ENCODE data around the gene PUDP.

The PUDP gene

DNA sequence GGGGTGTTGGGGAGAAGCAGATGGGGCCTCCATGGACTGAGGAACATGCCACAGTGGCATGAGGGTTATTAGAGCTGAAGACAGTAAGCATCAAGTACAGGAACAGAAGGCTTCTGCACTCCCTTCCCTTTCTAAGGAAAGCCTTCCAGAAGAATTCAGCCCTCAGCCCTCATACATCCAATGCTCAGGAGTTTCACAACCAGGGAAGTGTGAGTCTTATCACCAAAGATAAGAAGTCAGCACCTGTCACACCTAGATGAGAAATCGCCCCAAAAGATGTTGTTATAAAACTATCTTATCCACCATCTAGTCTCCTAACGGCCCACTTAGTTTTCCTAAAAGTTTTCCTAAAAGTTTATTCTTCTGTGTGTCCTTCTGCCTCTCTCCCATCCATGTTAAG lies 78.4 kb downstream of the PUDP start:
- DNase-seq = no peak
- TF ChIP-seq, protein P1, sequence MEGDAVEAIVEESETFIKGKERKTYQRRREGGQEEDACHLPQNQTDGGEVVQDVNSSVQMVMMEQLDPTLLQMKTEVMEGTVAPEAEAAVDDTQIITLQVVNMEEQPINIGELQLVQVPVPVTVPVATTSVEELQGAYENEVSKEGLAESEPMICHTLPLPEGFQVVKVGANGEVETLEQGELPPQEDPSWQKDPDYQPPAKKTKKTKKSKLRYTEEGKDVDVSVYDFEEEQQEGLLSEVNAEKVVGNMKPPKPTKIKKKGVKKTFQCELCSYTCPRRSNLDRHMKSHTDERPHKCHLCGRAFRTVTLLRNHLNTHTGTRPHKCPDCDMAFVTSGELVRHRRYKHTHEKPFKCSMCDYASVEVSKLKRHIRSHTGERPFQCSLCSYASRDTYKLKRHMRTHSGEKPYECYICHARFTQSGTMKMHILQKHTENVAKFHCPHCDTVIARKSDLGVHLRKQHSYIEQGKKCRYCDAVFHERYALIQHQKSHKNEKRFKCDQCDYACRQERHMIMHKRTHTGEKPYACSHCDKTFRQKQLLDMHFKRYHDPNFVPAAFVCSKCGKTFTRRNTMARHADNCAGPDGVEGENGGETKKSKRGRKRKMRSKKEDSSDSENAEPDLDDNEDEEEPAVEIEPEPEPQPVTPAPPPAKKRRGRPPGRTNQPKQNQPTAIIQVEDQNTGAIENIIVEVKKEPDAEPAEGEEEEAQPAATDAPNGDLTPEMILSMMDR (IDR thresholded peaks at IDR 0.05; ENCODE audit: low read depth, low read length) = no peak
- Histone ChIP-seq H3K4me1 (no peaks in the 10 kb centered on the region), H3K4me3 (ENCODE audit: low read depth, low read length) (no peak overlapping the region), H3K27me3 (no peaks in the 10 kb centered on the region), H3K9me3 (no peaks in the 10 kb centered on the region), H3K36me3 (no peaks in the 10 kb centered on the region)

DNA sequence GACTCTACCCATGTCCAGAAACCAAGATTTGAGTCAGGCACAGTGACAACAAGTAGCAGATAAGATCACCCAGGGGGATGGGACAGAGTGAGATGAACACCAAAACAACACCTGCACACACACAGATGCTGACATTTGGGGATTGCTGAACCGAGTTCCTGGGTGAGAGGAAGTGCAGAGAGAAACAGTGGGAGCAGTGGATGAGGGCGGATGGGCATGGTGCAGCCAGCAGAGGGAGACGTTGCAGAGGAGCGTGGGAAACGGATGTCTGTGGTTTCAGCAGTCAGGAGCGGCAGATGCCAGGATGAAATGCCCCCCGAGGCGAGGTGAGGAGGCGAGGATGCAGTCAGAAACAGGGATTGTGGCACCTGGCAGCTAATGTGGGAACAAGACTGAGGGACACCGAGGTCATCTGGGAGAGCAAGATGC lies 79.0 kb downstream of the PUDP start:
- TF ChIP-seq, protein P1 (IDR thresholded peaks at IDR 0.05; ENCODE audit: low read depth, low read length) = peak; percentile 64
- H3K4me1 ChIP-seq = no peaks in the 10 kb centered on the region
- peak; percentile 68 for DNase-seq
- H3K36me3 ChIP-seq = no peaks in the 10 kb centered on the region
- H3K27me3 ChIP-seq = no peaks in the 10 kb centered on the region
- H3K9me3 ChIP-seq = no peaks in the 10 kb centered on the region
- no peak overlapping the region for H3K4me3 ChIP-seq (ENCODE audit: low read depth, low read length)

DNA sequence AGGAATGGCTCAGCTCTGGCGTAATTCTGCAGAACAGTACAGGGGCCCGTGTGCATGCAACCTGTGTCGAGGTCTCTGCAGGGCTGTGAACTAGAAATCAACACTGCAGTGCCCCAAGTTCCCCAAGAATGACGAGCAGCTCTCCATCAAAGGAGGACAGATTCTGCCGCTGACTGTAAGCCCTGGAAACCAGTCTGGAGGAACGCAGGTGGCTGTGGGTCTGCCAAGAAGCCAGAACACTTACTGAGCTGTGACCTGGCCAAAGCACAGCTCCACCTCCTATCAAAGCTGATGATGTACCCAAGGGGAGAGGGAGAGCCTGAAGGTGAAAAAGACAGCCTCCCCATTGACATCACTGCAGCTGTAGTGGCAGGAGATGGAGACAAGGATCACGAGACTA lies 80.7 kb downstream of the PUDP start:
- TF ChIP-seq, protein P1 (IDR thresholded peaks at IDR 0.05; ENCODE audit: low read depth, low read length) = no peak
- Histone ChIP-seq H3K36me3 (no peaks in the 10 kb centered on the region), H3K4me1 (no peaks in the 10 kb centered on the region), H3K27me3 (no peaks in the 10 kb centered on the region), H3K4me3 (ENCODE audit: low read depth, low read length) (no peak overlapping the region), H3K9me3 (no peaks in the 10 kb centered on the region)
- DNase-seq = no peak

DNA sequence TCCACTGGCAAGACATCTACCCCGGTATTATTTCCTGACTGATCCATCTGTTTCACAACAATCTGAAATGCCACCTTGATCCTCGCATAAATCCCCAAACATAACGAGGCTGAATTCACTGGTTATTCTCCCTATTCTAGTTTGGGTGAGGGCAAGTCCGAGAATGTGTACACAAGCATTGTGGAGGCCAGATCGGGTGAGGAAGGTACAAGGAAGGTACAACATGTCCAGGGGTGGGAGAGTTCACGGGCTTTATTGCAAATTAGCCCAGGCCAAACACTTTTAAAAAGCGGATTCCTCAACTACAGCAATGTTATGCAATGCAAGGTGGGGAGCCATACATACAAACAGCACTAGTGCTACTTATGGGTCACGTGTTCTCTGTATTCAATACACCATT lies 82.5 kb downstream of the PUDP start:
- no peak for DNase-seq
- Histone ChIP-seq H3K27me3 (no peaks in the 10 kb centered on the region), H3K36me3 (no peaks in the 10 kb centered on the region), H3K4me1 (no peaks in the 10 kb centered on the region), H3K9me3 (no peaks in the 10 kb centered on the region), H3K4me3 (ENCODE audit: low read depth, low read length) (no peak overlapping the region)
- TF ChIP-seq, protein P1 (IDR thresholded peaks at IDR 0.05; ENCODE audit: low read depth, low read length) = no peak

DNA sequence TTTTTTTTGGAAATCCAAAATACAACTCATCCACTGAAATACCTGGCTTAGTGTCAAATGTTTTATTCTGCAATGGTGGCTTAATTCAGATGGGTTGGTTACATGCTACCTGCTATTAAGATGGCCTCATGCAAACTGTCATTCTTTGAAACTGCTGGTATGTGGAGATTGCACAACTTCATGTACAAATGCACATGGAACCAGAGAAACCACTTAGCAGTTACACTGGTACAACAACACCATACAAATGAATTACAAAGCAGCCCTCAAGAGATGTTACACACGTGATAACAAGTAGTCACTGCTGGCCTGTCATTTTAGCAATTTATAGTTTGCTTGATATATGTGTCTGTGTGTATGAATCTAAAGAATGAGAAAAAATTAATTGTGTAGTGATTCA lies 85.0 kb downstream of the PUDP start:
- H3K4me1 ChIP-seq = no peaks in the 10 kb centered on the region
- no peaks in the 10 kb centered on the region for H3K27me3 ChIP-seq
- H3K4me3 ChIP-seq (ENCODE audit: low read depth, low read length) = no peak overlapping the region
- TF ChIP-seq, protein P1 (IDR thresholded peaks at IDR 0.05; ENCODE audit: low read depth, low read length) = no peak
- no peaks in the 10 kb centered on the region for H3K9me3 ChIP-seq
- no peaks in the 10 kb centered on the region for H3K36me3 ChIP-seq
- DNase-seq = no peak

DNA sequence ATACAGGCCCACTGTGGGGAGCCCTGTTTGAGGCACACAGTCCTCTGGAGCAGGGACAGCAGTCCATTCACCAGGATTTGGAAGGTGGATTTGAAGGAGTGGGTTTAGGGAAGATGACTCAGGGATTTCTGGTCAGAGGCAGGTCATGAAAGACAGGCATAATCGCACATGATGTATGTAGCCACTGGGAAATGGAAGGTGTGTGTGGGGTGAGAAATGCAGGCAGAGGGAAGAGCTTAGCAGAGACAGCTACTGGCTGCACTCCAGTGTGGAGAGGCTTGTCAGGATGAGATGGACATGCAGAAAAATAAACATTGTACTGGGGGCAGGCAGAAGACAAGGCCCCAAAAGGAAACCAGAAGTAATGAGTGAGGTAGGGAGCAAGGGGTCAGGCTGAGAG lies 85.7 kb downstream of the PUDP start:
- no peak for DNase-seq
- Histone ChIP-seq H3K4me1 (no peaks in the 10 kb centered on the region), H3K27me3 (no peaks in the 10 kb centered on the region), H3K36me3 (no peaks in the 10 kb centered on the region), H3K4me3 (ENCODE audit: low read depth, low read length) (no peak overlapping the region), H3K9me3 (no peaks in the 10 kb centered on the region)
- TF ChIP-seq, protein P1 (IDR thresholded peaks at IDR 0.05; ENCODE audit: low read depth, low read length) = no peak
